Fibroblast of mammary gland (primary cell): ENCODE results near the gene BTBD9.
A peak's percentile ranks its signal among the peaks of the same experiment; 100 is the strongest.

Source experiments
- DNase-seq: peaks from one replicate; pipeline ENCODE4 v3.0.0-alpha.2; 2010; ENCODE audit warnings: low read depth
- H3K4me3 ChIP-seq: 2 replicates; pipeline ENCODE4 v1.5.1; 2011; ENCODE audit warnings: low read depth, mild to moderate bottlenecking, low read length, moderate library complexity; ENCODE audit not compliant: control insufficient read depth
- CTCF ChIP-seq: conservative IDR thresholded peaks from 2 replicates; pipeline ENCODE4 v1.5.1; 2011; ENCODE audit warnings: low read depth, low read length, inconsistent platforms; ENCODE audit not compliant: control insufficient read depth, insufficient read depth

BTBD9 gene

GRCh38 chr6:38567436-38567835 is 72.3 kb downstream of the BTBD9 start:
- TF ChIP-seq CTCF: no peak
- H3K4me3 ChIP-seq: no peak overlapping the region
- peak; percentile 92 for DNase-seq

- no peak overlapping the region for H3K4me3 ChIP-seq
- peak; percentile 5 for DNase-seq
Observed at GRCh38 chr6:38566295-38567030, 73.3 kb downstream of the BTBD9 start.

GRCh38 chr6:38564301-38564700 is 75.4 kb downstream of the BTBD9 start:
- no peak overlapping the region for H3K4me3 ChIP-seq
- TF ChIP-seq CTCF: no peak
- DNase-seq: no peak

More at GRCh38 chr6:38566295-38567030, 73.3 kb downstream of the BTBD9 start:
- no peak for TF ChIP-seq CTCF

GRCh38 chr6:38555606-38556005 is 84.1 kb downstream of the BTBD9 start:
- H3K4me3 ChIP-seq: no peak overlapping the region
- no peak for TF ChIP-seq CTCF
- no peak for DNase-seq

GRCh38 chr6:38554700-38555413 is 84.9 kb downstream of the BTBD9 start:
- TF ChIP-seq CTCF: no peak
- DNase-seq: peak; percentile 62
- H3K4me3 ChIP-seq: no peak overlapping the region

GRCh38 chr6:38554014-38554413 is 85.7 kb downstream of the BTBD9 start:
- TF ChIP-seq CTCF: no peak
- no peak overlapping the region for H3K4me3 ChIP-seq
- no peak for DNase-seq
